GM12874 (cell line): ENCODE data around the gene SYNGR1.

Source experiments
- TF ChIP-seq, protein P1 (sequence below): IDR thresholded peaks from 2 replicates; pipeline ENCODE4 v1.5.1; 2011; ENCODE audit warnings: low read depth, mild to moderate bottlenecking, control low read depth, low read length, moderate library complexity; ENCODE audit not compliant: insufficient read depth

The SYNGR1 gene, protein sequence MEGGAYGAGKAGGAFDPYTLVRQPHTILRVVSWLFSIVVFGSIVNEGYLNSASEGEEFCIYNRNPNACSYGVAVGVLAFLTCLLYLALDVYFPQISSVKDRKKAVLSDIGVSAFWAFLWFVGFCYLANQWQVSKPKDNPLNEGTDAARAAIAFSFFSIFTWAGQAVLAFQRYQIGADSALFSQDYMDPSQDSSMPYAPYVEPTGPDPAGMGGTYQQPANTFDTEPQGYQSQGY

GRCh38 chr22:39349967-39350726 lies at the start of gene SYNGR1:
Gene SYNGR1, plus strand, starts transcription at chr22:39349991. Its CDS starts 20 bp downstream, at chr22:39350011.
- TF ChIP-seq, protein P1, sequence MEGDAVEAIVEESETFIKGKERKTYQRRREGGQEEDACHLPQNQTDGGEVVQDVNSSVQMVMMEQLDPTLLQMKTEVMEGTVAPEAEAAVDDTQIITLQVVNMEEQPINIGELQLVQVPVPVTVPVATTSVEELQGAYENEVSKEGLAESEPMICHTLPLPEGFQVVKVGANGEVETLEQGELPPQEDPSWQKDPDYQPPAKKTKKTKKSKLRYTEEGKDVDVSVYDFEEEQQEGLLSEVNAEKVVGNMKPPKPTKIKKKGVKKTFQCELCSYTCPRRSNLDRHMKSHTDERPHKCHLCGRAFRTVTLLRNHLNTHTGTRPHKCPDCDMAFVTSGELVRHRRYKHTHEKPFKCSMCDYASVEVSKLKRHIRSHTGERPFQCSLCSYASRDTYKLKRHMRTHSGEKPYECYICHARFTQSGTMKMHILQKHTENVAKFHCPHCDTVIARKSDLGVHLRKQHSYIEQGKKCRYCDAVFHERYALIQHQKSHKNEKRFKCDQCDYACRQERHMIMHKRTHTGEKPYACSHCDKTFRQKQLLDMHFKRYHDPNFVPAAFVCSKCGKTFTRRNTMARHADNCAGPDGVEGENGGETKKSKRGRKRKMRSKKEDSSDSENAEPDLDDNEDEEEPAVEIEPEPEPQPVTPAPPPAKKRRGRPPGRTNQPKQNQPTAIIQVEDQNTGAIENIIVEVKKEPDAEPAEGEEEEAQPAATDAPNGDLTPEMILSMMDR: 0 out of 2 replicates have a peak, but pooled peaks have one; percentile 7

GRCh38 chr22:39300186-39300830 lies 49.5 kb upstream of the SYNGR1 start:
- TF ChIP-seq, protein P1: no peak

DNA sequence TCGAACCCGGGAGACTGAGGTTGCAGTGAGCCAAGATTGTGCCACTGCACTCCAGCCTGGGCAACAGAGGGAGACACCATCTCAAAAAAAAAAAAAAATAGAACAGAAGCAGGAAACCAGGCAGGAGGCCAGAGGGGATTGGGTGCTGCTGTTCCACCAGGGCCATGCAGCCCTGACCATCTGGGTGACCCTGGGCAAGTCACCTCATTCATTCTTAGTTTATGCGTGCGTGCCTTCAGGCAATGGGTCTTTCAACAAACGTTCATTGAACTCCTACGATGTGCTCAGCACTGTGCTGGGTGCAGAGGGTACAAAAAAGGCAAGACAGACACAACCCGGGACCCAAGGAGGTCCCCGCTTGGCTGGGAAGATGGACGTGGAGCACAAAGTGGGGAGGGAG lies 48.7 kb upstream of the SYNGR1 start:
- TF ChIP-seq, protein P1: no peak

GRCh38 chr22:39301926-39302325 lies 47.9 kb upstream of the SYNGR1 start:
- TF ChIP-seq, protein P1: no peak

DNA sequence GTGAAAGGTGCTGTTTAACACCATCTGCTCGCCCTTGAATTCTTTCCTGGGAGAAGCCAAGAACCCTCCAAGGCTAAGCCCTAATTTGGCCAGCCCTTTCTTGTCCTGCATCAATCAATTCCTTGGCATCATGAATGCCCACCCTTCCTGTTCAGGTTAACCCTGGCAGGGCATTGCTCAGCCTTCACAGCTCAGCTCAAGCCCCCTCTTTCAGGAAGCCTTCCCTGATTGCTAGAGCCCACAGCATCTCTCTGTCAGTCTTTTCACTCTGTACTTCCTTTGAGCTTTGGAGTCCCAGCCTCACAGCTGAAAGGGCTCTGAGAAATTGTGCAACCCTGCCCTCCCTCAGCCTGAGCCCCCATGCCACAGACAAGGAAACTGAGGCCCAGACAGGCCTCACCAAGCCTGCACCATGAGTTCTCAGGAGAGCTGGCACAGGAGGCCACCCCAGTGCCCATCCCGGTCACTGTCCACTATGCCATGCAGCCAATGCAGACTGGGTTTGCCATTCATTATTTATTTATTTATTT lies 47.3 kb upstream of the SYNGR1 start:
- TF ChIP-seq, protein P1: no peak

- TF ChIP-seq, protein P1: no peak
Measured at GRCh38 chr22:39303358-39303757, 46.4 kb upstream of the SYNGR1 start.
